Osteocyte (in vitro differentiated cells): ENCODE measurements around the gene G6PD. TPM values are rescaled to one million over a fixed set of nuclear protein-coding genes. Genes with fewer than 3 reads are reported as not detected.

ENCODE experiments used
- DNase-seq: peaks from one replicate; pipeline ENCODE4 v3.0.0; 2021; ENCODE audit warnings: mixed read lengths; ENCODE audit not compliant: unreplicated experiment; ENCODE audit errors: extremely low spot score
- H3K27ac Mint-ChIP-seq: one replicate; pipeline ENCODE4 v1.8.0; 2021; ENCODE audit warnings: mild to moderate bottlenecking, mixed read lengths; ENCODE audit not compliant: unreplicated experiment
- H3K27me3 Mint-ChIP-seq: one replicate; pipeline ENCODE4 v1.8.0; 2021; ENCODE audit warnings: mixed read lengths; ENCODE audit not compliant: unreplicated experiment
- H3K36me3 Mint-ChIP-seq: one replicate; pipeline ENCODE4 v1.8.0; 2021; ENCODE audit warnings: mixed read lengths; ENCODE audit not compliant: unreplicated experiment
- H3K4me1 Mint-ChIP-seq: one replicate; pipeline ENCODE4 v1.8.0; 2021; ENCODE audit warnings: mixed read lengths; ENCODE audit not compliant: unreplicated experiment
- H3K4me3 Mint-ChIP-seq: one replicate; pipeline ENCODE4 v1.8.0; 2021; ENCODE audit warnings: mild to moderate bottlenecking, moderate library complexity, mixed read lengths; ENCODE audit not compliant: unreplicated experiment
- H3K9me3 Mint-ChIP-seq: one replicate; pipeline ENCODE4 v1.8.0; 2021; ENCODE audit warnings: mixed read lengths; ENCODE audit not compliant: unreplicated experiment
- total RNA-seq: library from RNA; stranded (reverse); gene quantifications from 2 replicates; pipeline ENCODE4 v1.2.1, GENCODE V29; 2021
- TF ChIP-seq, protein P1 (sequence below): fragments of 200-600 bp; sonication (generic); IDR thresholded peaks from 2 replicates; pipeline ENCODE4 v1.5.0; 2021; ENCODE audit warnings: antibody characterized with exemption, mild to moderate bottlenecking, moderate library complexity

The G6PD gene
- total RNA-seq, 1 donor from 2014 or later = 108 TPM

DNA sequence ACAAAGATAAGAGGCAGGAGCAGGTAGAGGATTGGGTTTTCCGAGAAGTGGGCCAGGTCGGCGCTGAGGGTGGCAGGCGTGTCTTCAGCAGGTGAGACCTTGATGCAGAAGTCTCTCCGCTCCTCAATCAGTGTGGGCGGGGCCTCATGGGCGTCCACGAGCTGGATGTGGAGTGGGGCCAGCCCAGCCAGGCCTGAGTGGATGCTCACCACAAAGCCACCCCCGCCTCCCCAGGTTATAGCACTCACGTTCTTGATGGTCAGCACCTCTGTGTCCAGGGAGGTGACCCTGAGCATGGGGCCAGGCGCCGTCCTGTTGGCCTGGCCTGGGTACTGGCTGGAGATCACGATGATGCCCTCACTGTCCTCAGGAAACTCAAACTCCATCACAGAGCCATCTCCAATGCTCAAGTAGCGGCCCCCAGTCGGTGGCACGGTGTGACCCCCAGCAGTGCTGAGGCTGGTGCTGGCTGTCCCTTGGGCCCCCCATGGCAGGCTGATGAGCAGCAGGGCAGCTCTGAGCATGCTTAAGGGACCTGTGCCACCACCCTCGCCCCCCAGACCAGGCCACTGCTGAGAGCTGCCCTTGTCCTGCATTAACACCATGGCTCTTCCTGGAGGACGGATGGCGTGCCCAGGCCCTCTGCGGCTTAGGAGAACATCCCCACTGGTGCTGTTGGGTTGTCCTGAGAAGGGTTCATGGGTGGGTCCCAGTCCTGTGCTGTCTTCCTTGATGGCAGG, 58.1 kb downstream of the G6PD start:
- peaks cover 17% of the 10 kb centered on the region for H3K4me1 Mint-ChIP-seq
- DNase-seq = no peak
- TF ChIP-seq, protein P1, sequence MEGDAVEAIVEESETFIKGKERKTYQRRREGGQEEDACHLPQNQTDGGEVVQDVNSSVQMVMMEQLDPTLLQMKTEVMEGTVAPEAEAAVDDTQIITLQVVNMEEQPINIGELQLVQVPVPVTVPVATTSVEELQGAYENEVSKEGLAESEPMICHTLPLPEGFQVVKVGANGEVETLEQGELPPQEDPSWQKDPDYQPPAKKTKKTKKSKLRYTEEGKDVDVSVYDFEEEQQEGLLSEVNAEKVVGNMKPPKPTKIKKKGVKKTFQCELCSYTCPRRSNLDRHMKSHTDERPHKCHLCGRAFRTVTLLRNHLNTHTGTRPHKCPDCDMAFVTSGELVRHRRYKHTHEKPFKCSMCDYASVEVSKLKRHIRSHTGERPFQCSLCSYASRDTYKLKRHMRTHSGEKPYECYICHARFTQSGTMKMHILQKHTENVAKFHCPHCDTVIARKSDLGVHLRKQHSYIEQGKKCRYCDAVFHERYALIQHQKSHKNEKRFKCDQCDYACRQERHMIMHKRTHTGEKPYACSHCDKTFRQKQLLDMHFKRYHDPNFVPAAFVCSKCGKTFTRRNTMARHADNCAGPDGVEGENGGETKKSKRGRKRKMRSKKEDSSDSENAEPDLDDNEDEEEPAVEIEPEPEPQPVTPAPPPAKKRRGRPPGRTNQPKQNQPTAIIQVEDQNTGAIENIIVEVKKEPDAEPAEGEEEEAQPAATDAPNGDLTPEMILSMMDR = no peak
- H3K27me3 Mint-ChIP-seq = no peaks in the 10 kb centered on the region
- no peak overlapping the region for H3K27ac Mint-ChIP-seq
- H3K9me3 Mint-ChIP-seq = no peaks in the 10 kb centered on the region
- H3K36me3 Mint-ChIP-seq = no peaks in the 10 kb centered on the region
- H3K4me3 Mint-ChIP-seq = no peak overlapping the region

DNA sequence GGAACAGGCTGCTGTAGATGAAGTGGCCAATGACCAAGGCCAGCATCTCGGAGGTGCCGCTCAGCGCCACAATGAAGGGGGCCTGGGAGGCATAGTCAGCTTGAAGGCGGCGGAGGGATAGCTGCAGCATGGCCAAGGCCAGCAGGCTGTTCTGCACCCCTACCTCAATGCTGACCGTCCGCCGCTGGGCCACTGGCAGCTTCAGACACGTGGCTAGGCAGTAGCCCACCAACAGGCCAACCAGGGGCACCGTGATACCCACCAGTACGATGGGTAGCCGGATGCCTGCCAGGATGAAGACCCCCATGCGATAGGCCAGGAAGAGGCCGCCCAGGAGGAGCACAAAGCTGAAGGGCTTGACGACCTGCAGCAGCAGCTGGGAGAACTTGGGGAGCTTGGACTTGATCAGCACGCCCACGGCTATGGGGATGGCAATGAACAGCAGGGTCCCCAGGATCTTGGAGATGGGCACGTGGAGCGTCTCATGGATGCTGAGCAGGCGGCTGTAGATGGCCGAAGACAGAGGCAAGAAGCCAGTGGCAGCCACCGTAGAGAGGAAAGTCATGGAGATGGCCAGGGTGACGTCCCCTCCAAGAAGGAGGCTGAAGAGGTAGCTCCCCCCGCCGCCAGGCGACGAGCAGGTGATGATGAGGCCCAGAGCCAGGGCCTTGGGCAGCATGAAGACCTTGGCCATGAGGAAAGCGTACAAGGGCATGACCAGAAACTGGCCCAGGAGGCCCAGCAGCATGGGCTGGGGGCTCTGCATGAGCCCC, 58.9 kb downstream of the G6PD start:
- Mint-ChIP-seq H3K4me1 (peaks cover 17% of the 10 kb centered on the region), H3K27me3 (no peaks in the 10 kb centered on the region), H3K9me3 (no peaks in the 10 kb centered on the region), H3K4me3 (peak overlapping the region; percentile 22), H3K27ac (no peak overlapping the region), H3K36me3 (no peaks in the 10 kb centered on the region)
- TF ChIP-seq, protein P1 = no peak
- no peak for DNase-seq

DNA sequence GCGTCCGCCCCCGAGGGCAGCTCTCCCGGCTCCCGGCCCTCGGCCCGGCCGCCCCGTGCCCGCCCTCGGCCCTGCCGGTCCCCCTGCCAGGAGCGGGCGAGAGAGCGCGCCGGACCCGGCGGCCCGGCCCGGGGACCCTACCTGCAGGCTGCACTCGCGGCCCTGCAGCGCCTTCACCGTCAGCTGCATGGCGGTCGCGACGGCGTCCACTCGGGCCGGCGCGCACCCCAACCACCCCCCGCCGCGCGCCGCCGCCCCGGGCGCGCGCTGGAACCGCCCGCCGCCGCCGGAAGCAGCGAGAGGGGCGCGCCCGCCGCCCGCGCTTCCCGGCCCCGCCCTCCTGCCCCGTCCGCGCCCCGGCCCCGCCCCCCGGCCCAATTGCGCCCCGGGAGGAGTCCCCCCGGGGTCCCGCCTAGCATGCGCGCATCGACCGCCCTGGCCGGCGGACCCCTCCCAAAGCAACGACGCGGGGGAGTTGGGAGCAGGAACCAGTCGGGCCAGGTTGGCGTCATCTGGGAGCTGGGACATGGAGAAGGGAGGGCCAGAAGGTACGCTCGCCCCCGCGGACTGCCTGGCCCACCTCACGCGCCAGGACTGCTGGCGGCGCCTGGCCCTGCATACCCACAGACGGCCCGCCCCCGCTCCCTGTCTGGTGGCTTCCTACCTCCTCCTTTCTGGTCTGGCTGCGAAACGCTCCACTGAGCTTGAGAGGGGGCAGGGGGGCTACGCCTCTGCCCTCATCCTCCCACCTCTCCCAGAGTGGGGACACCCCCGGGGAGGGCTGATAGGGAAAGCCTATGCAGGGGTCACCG, 60.0 kb downstream of the G6PD start, which contains the start of gene UBL4A:
Gene UBL4A, minus strand, starts transcription at position 220 of the 812 bp plus-strand sequence. Its CDS starts 31 bp downstream, at position 189.
- peak within 1 kb of the TSS; percentile 47 for H3K27ac Mint-ChIP-seq
- DNase-seq = peak; percentile 86
- H3K4me1 Mint-ChIP-seq = peaks cover 17% of the 10 kb centered on the region
- no peaks in the 10 kb centered on the region for H3K36me3 Mint-ChIP-seq
- H3K27me3 Mint-ChIP-seq = no peaks in the 10 kb centered on the region
- peak within 1 kb of the TSS; percentile 72 for H3K4me3 Mint-ChIP-seq
- TF ChIP-seq, protein P1 = no peak
- H3K9me3 Mint-ChIP-seq = no peaks in the 10 kb centered on the region

DNA sequence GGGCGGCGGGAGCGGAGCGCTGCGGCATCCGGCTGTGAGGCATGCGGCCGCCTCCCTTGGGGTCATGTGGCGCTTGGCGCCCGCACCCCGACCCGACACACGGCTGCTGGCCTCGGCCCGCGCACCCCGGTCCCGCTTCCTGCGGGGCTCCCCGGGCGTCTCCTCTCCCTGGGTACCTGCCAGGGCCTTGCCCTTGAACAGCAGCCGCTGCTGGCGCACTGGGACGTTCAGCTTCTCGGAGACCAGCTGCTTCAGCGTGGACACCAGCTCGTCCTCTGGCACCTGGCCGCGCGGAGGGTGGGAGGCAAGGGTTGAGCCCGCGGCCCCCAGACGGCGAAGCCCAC, 60.6 kb downstream of the G6PD start:
- Mint-ChIP-seq H3K9me3 (no peaks in the 10 kb centered on the region), H3K4me1 (peaks cover 14% of the 10 kb centered on the region), H3K36me3 (no peaks in the 10 kb centered on the region), H3K4me3 (peak overlapping the region; percentile 35), H3K27me3 (no peaks in the 10 kb centered on the region), H3K27ac (no peak overlapping the region)
- DNase-seq = peak; percentile 83
- TF ChIP-seq, protein P1 = no peak
